Caco-2 (cell line): ENCODE data around the gene KRTAP9-7. TPM values are rescaled to one million over a fixed set of nuclear protein-coding genes. Genes with fewer than 3 reads are reported as not detected.

Experiments used
- BruUV-seq: library from RNA; stranded (reverse); fragments of 400-500 nt; replicated peaks from 2 replicates; lab custom pipeline; 2021; lab: Mats Ljungman, UMichigan
- CTCF ChIA-PET: fragments of 300-600 bp; sonication (Branson Sonifier 250); formaldehyde crosslinking; loops from one replicate; lab custom pipeline; 2022; ENCODE audit warnings: antibody characterized with exemption; lab: Charles Lee
- POLR2A ChIA-PET: fragments of 300-600 bp; sonication (Branson Sonifier 250); formaldehyde crosslinking; loops from one replicate; lab custom pipeline; 2022; ENCODE audit warnings: antibody characterized with exemption; lab: Charles Lee
- DNase-seq, 2 experiments: peaks; one replicate each; pipeline versions ENCODE4 v3.0.0 to v3.0.0-alpha.2; 2020 to 2022
- H3K27me3 ChIP-seq: replicated peaks from 2 replicates; pipeline ENCODE4 v1.6.0; 2011; ENCODE audit warnings: low read length; ENCODE audit not compliant: control insufficient read depth, insufficient read depth
- H3K36me3 ChIP-seq: 2 replicates; pipeline ENCODE4 v1.5.1; 2011; ENCODE audit warnings: low read length; ENCODE audit not compliant: control insufficient read depth, insufficient read depth
- H3K4me1 ChIP-seq: fragments of 250-450 bp; sonication (Bioruptor Pico); 2 replicates; pipeline ENCODE4 v1.5.1; 2020; ENCODE audit warnings: mild to moderate bottlenecking
- H3K4me3 ChIP-seq: 2 replicates; pipeline ENCODE4 v1.5.1; 2011; ENCODE audit warnings: low read depth, mild to moderate bottlenecking, control low read depth, low read length
- H3K9me3 ChIP-seq: fragments of 250-450 bp; sonication (Bioruptor Pico); 2 replicates; pipeline ENCODE4 v1.5.1; 2020; ENCODE audit warnings: mild to moderate bottlenecking, moderate library complexity
- H3K27ac Mint-ChIP-seq: one replicate; pipeline ENCODE4 v1.8.0; 2022; ENCODE audit warnings: mixed read lengths; ENCODE audit not compliant: unreplicated experiment
- H3K27me3 Mint-ChIP-seq: one replicate; pipeline ENCODE4 v1.8.0; 2022; ENCODE audit warnings: mixed read lengths; ENCODE audit not compliant: insufficient read depth, unreplicated experiment
- H3K36me3 Mint-ChIP-seq: one replicate; pipeline ENCODE4 v1.8.0; 2022; ENCODE audit warnings: mild to moderate bottlenecking, mixed read lengths; ENCODE audit not compliant: insufficient read depth, unreplicated experiment
- H3K4me1 Mint-ChIP-seq: one replicate; pipeline ENCODE4 v1.8.0; 2022; ENCODE audit warnings: low read depth, mixed read lengths; ENCODE audit not compliant: unreplicated experiment
- H3K4me3 Mint-ChIP-seq: one replicate; pipeline ENCODE4 v1.8.0; 2022; ENCODE audit warnings: mild to moderate bottlenecking, moderate library complexity, mixed read lengths; ENCODE audit not compliant: unreplicated experiment
- H3K9me3 Mint-ChIP-seq: one replicate; pipeline ENCODE4 v1.8.0; 2022; ENCODE audit warnings: mixed read lengths; ENCODE audit not compliant: unreplicated experiment
- intact Hi-C: fragments of 100-400 bp; cut with micrococcal nuclease; formaldehyde crosslinking; loops from one replicate; pipeline ENCODE4 v1.10.0; 2022; ENCODE audit not compliant: unreplicated experiment
- total RNA-seq: library from RNA; stranded (reverse); gene quantifications from 2 replicates; pipeline ENCODE4 v1.2.3, GENCODE V29; 2022
- TF ChIP-seq, protein P1 (sequence below), 2 experiments: fragments of 200-600 bp in 1 of 2; IDR thresholded peaks; 1 replicate in 1 of 2; 2 replicates in 1 of 2; pipeline versions ENCODE4 v1.5.1 to v1.8.0; 2011 to 2022; ENCODE audit warnings: antibody characterized with exemption in 1 of 2, control low read depth in 1 of 2, inconsistent platforms in 1 of 2, low read depth in 1 of 2, low read length in 1 of 2, mild to moderate bottlenecking in 1 of 2, moderate library complexity in 1 of 2; ENCODE audit not compliant: insufficient read depth in 1 of 2, severe bottlenecking in 1 of 2, unreplicated experiment in 1 of 2

The KRTAP9-7 gene
- total RNA-seq, 1 experiment from 2014 or later = not detected

DNA sequence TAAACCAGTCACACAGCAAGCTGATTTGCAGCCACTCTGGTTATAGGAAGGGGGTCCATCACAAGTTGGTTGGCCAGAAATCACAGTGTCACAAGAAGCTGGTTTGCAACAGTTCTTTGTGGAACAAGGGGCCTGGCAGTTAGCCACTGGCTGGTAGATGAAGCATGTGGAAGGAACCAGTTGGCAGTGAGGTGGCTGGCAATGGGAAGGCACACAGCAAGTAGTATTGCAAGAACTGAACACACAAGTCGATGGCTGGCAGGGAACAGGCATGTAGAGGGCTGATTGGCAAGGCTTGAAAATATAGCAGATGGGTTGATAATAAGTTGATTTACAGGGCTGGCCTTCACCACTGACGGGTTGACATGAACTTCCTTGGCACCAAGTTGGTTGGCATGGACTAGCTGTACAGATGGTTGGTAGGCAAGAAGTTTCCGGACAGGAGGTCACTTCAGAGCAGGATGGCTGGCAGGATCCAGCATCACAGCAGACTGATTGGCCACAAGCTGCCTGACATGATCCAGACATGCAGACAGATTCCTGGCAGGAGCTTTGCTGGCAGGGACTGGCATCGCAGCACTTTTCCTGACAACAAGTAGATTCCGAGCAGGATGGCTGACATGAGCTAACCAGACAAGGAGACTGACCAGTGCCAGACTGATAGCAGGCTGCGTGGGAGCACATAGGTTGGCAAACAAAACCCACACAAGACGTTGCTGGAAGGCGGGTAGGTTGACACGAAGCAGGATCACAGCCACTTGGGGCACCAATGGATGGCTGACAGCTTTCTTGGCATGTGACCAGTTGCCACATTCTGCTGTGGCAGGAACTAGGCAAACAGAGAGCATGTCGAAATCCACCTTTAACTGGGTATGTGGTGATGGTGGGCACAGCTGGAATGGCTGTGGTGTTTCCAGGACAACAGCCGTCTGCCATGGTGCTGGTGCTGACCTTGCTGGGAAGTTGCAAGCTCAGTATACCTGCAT is 26.7 kb downstream of the KRTAP9-7 start, which contains the start of gene KRTAP29-1:
Gene KRTAP29-1 (minus strand): TSS at position 936 of the 986 bp plus-strand sequence. CDS start 0 bp downstream, at position 936.
- H3K4me3 Mint-ChIP-seq = no peak within 1 kb of the TSS
- CTCF ChIA-PET = no interaction called here
- Histone ChIP-seq H3K9me3 (no peaks in the 10 kb centered on the region; the same call in 1 of the 2 replicates), H3K4me1 (no peaks in the 10 kb centered on the region), H3K36me3 (no peaks in the 10 kb centered on the region), H3K27me3 (no peaks in the 10 kb centered on the region), H3K4me3 (no peak within 1 kb of the TSS)
- intact Hi-C loops = no loop called here
- no peak within 1 kb of the TSS for H3K27ac Mint-ChIP-seq
- no peaks in the 10 kb centered on the region for H3K36me3 Mint-ChIP-seq
- POLR2A ChIA-PET = no interaction called here
- no peak for DNase-seq
- TF ChIP-seq, protein P1, sequence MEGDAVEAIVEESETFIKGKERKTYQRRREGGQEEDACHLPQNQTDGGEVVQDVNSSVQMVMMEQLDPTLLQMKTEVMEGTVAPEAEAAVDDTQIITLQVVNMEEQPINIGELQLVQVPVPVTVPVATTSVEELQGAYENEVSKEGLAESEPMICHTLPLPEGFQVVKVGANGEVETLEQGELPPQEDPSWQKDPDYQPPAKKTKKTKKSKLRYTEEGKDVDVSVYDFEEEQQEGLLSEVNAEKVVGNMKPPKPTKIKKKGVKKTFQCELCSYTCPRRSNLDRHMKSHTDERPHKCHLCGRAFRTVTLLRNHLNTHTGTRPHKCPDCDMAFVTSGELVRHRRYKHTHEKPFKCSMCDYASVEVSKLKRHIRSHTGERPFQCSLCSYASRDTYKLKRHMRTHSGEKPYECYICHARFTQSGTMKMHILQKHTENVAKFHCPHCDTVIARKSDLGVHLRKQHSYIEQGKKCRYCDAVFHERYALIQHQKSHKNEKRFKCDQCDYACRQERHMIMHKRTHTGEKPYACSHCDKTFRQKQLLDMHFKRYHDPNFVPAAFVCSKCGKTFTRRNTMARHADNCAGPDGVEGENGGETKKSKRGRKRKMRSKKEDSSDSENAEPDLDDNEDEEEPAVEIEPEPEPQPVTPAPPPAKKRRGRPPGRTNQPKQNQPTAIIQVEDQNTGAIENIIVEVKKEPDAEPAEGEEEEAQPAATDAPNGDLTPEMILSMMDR (IDR thresholded peaks at IDR 0.05; ENCODE audit: insufficient read depth in 1 of 2, low read depth in 1 of 2, low read length in 1 of 2, severe bottlenecking in 1 of 2, unreplicated experiment in 1 of 2) = no peak
- no peaks in the 10 kb centered on the region for H3K4me1 Mint-ChIP-seq
- no peaks in the 10 kb centered on the region for H3K27me3 Mint-ChIP-seq
- no peaks in the 10 kb centered on the region for H3K9me3 Mint-ChIP-seq
- BruUV-seq = no TSS peak

GRCh38 chr17:41302981-41303380 is 27.5 kb downstream of the KRTAP9-7 start:
- Histone ChIP-seq H3K4me1 (no peaks in the 10 kb centered on the region), H3K4me3 (no peak overlapping the region), H3K27me3 (no peaks in the 10 kb centered on the region), H3K9me3 (no peaks in the 10 kb centered on the region; the same call in 1 of the 2 replicates), H3K36me3 (no peaks in the 10 kb centered on the region)
- H3K4me1 Mint-ChIP-seq = no peaks in the 10 kb centered on the region
- intact Hi-C loops = no loop called here
- H3K9me3 Mint-ChIP-seq = no peaks in the 10 kb centered on the region
- no peaks in the 10 kb centered on the region for H3K36me3 Mint-ChIP-seq
- BruUV-seq = no TSS peak
- POLR2A ChIA-PET = no interaction called here
- no peak overlapping the region for H3K4me3 Mint-ChIP-seq
- no peak overlapping the region for H3K27ac Mint-ChIP-seq
- no peak for DNase-seq
- H3K27me3 Mint-ChIP-seq = no peaks in the 10 kb centered on the region
- CTCF ChIA-PET = no interaction called here
- TF ChIP-seq, protein P1 (IDR thresholded peaks at IDR 0.05; ENCODE audit: insufficient read depth in 1 of 2, low read depth in 1 of 2, low read length in 1 of 2, severe bottlenecking in 1 of 2, unreplicated experiment in 1 of 2) = no peak

GRCh38 chr17:41304091-41304490 is 28.6 kb downstream of the KRTAP9-7 start:
- no peak overlapping the region for H3K4me3 ChIP-seq
- intact Hi-C loops = no loop called here
- no peaks in the 10 kb centered on the region for H3K36me3 Mint-ChIP-seq
- TF ChIP-seq, protein P1 (IDR thresholded peaks at IDR 0.05; ENCODE audit: insufficient read depth in 1 of 2, low read depth in 1 of 2, low read length in 1 of 2, severe bottlenecking in 1 of 2, unreplicated experiment in 1 of 2) = no peak
- H3K27ac Mint-ChIP-seq = no peak overlapping the region
- no TSS peak for BruUV-seq
- no peak overlapping the region for H3K4me3 Mint-ChIP-seq
- ChIA-PET POLR2A (no interaction called here), CTCF (no interaction called here)
- no peaks in the 10 kb centered on the region for H3K4me1 Mint-ChIP-seq
- no peaks in the 10 kb centered on the region for H3K27me3 ChIP-seq
- H3K36me3 ChIP-seq = no peaks in the 10 kb centered on the region
- no peak for DNase-seq
- no peaks in the 10 kb centered on the region for H3K27me3 Mint-ChIP-seq
- no peaks in the 10 kb centered on the region for H3K4me1 ChIP-seq
- H3K9me3 ChIP-seq = no peaks in the 10 kb centered on the region; the same call in 1 of the 2 replicates
- H3K9me3 Mint-ChIP-seq = no peaks in the 10 kb centered on the region
